ENCODE measurements around the gene STAT6.

Gene STAT6

GRCh38 chr12:57046947-57047890, 63.9 kb downstream of the STAT6 start:
- no peak for DNase-seq

- no peak for DNase-seq
Observed at GRCh38 chr12:57046086-57046791, 64.9 kb downstream of the STAT6 start.

All from midbrain (tissue), 1 donor.